B cell (primary cell): Measurements from ENCODE around the gene PSMD8. TPM values are rescaled to one million over a fixed set of nuclear protein-coding genes. Genes with fewer than 3 reads are reported as not detected.

Source experiments
- ATAC-seq: fragments of 200-7000 bp; cut with Tn5 transposase; one replicate; pipeline ENCODE4 v1.10.0; 2021; ENCODE audit warnings: low read depth, mild to moderate bottlenecking, moderate number of reproducible peaks, moderate library complexity
- CTCF ChIA-PET: fragments of 350-600 bp; sonication (Branson Sonifier 250); formaldehyde crosslinking; loops from one replicate; lab custom pipeline; 2021; ENCODE audit warnings: antibody characterized with exemption, inconsistent platforms; lab: Charles Lee
- POLR2A ChIA-PET: fragments of 350-600 bp; sonication (Branson Sonifier 250); formaldehyde crosslinking; loops from one replicate; lab custom pipeline; 2021; ENCODE audit warnings: antibody characterized with exemption; lab: Charles Lee
- DNase-seq: peaks from one replicate; pipeline ENCODE4 v3.0.0; 2013
- H2AFZ ChIP-seq: 2 replicates; pipeline ENCODE4 v1.6.1; 2012; ENCODE audit warnings: mild to moderate bottlenecking, low read depth, low read length; ENCODE audit not compliant: insufficient read depth, poor library complexity, severe bottlenecking
- H3K27ac ChIP-seq, 2 donors: 1 replicate in 1 of 2; 2 replicates in 1 of 2; pipeline ENCODE4 v1.5.1; 2012 to 2013; ENCODE audit warnings: low read length in 2 of 2, mild to moderate bottlenecking in 2 of 2, moderate library complexity in 1 of 2
- H3K27me3 ChIP-seq, 4 experiments: fragments of 200-600 bp in 1 of 4; sonication (generic) in 1 of 4; replicated peaks in 1 of 4; 1 replicate in 2 of 4; 2 replicates in 2 of 4; pipeline versions ENCODE4 v1.6.1 to v1.7.0; 2013 to 2016; ENCODE audit warnings: low read length in 3 of 4, mild to moderate bottlenecking in 2 of 4, mixed read lengths in 1 of 4, moderate library complexity in 1 of 4; ENCODE audit not compliant: insufficient read depth in 4 of 4, control insufficient read depth in 3 of 4; ENCODE audit errors: control extremely low read depth in 1 of 4
- H3K36me3 ChIP-seq, 2 experiments: replicated peaks in 1 of 2; 1 replicate in 1 of 2; 2 replicates in 1 of 2; pipeline versions ENCODE4 v1.6.1 to v1.7.1; 2013; ENCODE audit warnings: low read length in 1 of 2; ENCODE audit not compliant: insufficient read depth in 2 of 2, control insufficient read depth in 1 of 2; ENCODE audit errors: control extremely low read depth in 1 of 2, extremely low read depth in 1 of 2
- H3K4me1 ChIP-seq, 2 donors: fragments of 200-600 bp in 1 of 2; sonication (generic) in 1 of 2; 1 replicate in 1 of 2; 2 replicates in 1 of 2; pipeline versions ENCODE4 v1.5.1 to v1.6.1; 2013 to 2017; ENCODE audit warnings: low read length in 2 of 2; ENCODE audit not compliant: control insufficient read depth in 2 of 2, insufficient read depth in 2 of 2
- H3K4me2 ChIP-seq: replicated peaks from 2 replicates; pipeline ENCODE3; 2012; ENCODE audit warnings: mild to moderate bottlenecking, low read depth, low read length; ENCODE audit not compliant: poor library complexity, severe bottlenecking
- H3K4me3 ChIP-seq, 5 experiments: fragments of 200-600 bp in 1 of 5; sonication (generic) in 1 of 5; 1 replicate in 3 of 5; 2 replicates in 2 of 5; pipeline versions ENCODE4 v1.5.1 to v1.7.0; 2011 to 2016; ENCODE audit warnings: low read length in 4 of 5, mild to moderate bottlenecking in 4 of 5, low read depth in 2 of 5, control low read depth in 1 of 5, moderate library complexity in 1 of 5; ENCODE audit not compliant: insufficient read depth in 1 of 5; ENCODE audit errors: control extremely low read depth in 1 of 5, extremely low read depth in 1 of 5
- H3K79me2 ChIP-seq: fragments of 200-600 bp; sonication (generic); one replicate; pipeline ENCODE4 v1.6.0; 2016; ENCODE audit warnings: low read length; ENCODE audit not compliant: control insufficient read depth, insufficient read depth
- H3K9ac ChIP-seq: fragments of 200-600 bp; sonication (generic); 2 replicates; pipeline ENCODE4 v1.6.1; 2017; ENCODE audit warnings: mild to moderate bottlenecking, low read length, moderate library complexity
- H3K9me3 ChIP-seq, 3 donors: one replicate each; pipeline versions ENCODE4 v1.6.1 to v1.7.1; 2013; ENCODE audit warnings: low read length in 2 of 3; ENCODE audit not compliant: control insufficient read depth in 2 of 3, insufficient read depth in 1 of 3; ENCODE audit errors: control extremely low read depth in 1 of 3
- H4K20me1 ChIP-seq: 2 replicates; pipeline ENCODE4 v1.6.0; 2012; ENCODE audit warnings: mild to moderate bottlenecking, low read length; ENCODE audit not compliant: insufficient read depth, control insufficient read depth, poor library complexity, severe bottlenecking
- H3K27ac Mint-ChIP-seq: one replicate; pipeline ENCODE4 v1.8.0; 2021; ENCODE audit warnings: mixed read lengths
- H3K27me3 Mint-ChIP-seq: one replicate; pipeline ENCODE4 v1.8.0; 2021; ENCODE audit warnings: mixed read lengths
- H3K4me1 Mint-ChIP-seq: one replicate; pipeline ENCODE4 v1.8.0; 2021; ENCODE audit warnings: mixed read lengths
- H3K4me3 Mint-ChIP-seq: one replicate; pipeline ENCODE4 v1.8.0; 2021; ENCODE audit warnings: mixed read lengths
- H3K9me3 Mint-ChIP-seq: one replicate; pipeline ENCODE4 v1.8.0; 2022; ENCODE audit warnings: mixed read lengths; ENCODE audit not compliant: insufficient read depth
- EZH2 ChIP-seq: IDR thresholded peaks from 2 replicates; pipeline ENCODE4 v1.6.1; 2012; ENCODE audit warnings: borderline replicate concordance, low read depth, mild to moderate bottlenecking, moderate library complexity, low read length; ENCODE audit not compliant: insufficient read depth, poor library complexity, severe bottlenecking
- WGBS: methylation state at CpG from one replicate; pipeline ENCODE4 v1.1.5; 2013; ENCODE audit warnings: missing lambda C conversion rate; ENCODE audit not compliant: insufficient coverage; 5-methylcytosine and 5-hydroxymethylcytosine counted together
- intact Hi-C: fragments of 100-400 bp; cut with micrococcal nuclease; formaldehyde crosslinking; loops from one replicate; pipeline ENCODE4 v1.10.0; 2022
- polyA plus RNA-seq: library from polyadenylated mRNA; depleted of rRNA; stranded (reverse); fragments of >200 nt; gene quantifications from 2 replicates; pipeline ENCODE4 v1.2.3, GENCODE V29; 2012
- total RNA-seq, 2 donors: library from RNA; stranded (reverse); fragments of 120-200 nt in 1 of 2; gene quantifications; 1 replicate in 1 of 2; 2 replicates in 1 of 2; pipeline versions ENCODE4 v1.2.3 to v1.2.4, GENCODE V29; 2013 to 2022
- TF ChIP-seq, protein P1 (sequence below): fragments of 200-600 bp; IDR thresholded peaks from one replicate; pipeline ENCODE4 v1.8.0; 2022; ENCODE audit warnings: antibody characterized with exemption, mild to moderate bottlenecking

PSMD8 gene
- total and polyA plus RNA-seq, 2 donors (not counting 1 experiment from before 2014, with no cell fraction given), result 88.1 to 122 TPM

DNA sequence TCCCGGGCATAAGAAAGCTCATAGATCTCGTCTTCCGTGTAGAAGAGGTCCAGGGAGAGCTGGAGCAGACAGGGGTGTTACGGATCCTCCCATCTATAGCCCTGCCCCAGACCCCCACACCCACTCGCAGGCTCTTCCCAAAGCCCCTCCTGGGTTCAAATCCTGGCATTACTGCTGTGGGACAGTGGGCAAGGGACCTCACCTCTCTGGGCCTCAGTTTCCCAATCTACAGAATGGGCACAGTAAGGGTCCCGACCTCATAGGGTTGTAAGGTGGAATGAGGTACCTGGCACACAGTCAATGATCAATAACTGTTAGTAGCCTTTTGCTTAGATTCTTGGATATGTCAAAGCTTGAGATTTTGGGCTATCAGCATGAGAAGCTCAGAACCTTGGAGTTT, 39.0 kb downstream of the PSMD8 start:
- ChIA-PET POLR2A (no interaction called here), CTCF (interaction anchor here (0.6 kb wide), 1 partner anchor 10 kb away, joined by 3 read pairs; the partner anchor contains the start of gene FAM98C)
- peaks cover 0 to 2% (median 0%) of the 10 kb centered on the region in 3 donors for H3K9me3 ChIP-seq
- intact Hi-C loops, result no loop called here
- TF ChIP-seq, protein P1, sequence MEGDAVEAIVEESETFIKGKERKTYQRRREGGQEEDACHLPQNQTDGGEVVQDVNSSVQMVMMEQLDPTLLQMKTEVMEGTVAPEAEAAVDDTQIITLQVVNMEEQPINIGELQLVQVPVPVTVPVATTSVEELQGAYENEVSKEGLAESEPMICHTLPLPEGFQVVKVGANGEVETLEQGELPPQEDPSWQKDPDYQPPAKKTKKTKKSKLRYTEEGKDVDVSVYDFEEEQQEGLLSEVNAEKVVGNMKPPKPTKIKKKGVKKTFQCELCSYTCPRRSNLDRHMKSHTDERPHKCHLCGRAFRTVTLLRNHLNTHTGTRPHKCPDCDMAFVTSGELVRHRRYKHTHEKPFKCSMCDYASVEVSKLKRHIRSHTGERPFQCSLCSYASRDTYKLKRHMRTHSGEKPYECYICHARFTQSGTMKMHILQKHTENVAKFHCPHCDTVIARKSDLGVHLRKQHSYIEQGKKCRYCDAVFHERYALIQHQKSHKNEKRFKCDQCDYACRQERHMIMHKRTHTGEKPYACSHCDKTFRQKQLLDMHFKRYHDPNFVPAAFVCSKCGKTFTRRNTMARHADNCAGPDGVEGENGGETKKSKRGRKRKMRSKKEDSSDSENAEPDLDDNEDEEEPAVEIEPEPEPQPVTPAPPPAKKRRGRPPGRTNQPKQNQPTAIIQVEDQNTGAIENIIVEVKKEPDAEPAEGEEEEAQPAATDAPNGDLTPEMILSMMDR, result no peak
- TF ChIP-seq EZH2, result no peak
- H3K27ac ChIP-seq, result no peak overlapping the region
- no peak overlapping the region for H3K4me3 ChIP-seq
- H3K4me1 ChIP-seq, result peaks cover 13 to 16% of the 10 kb centered on the region in 2 donors
- H3K9me3 Mint-ChIP-seq, result no peaks in the 10 kb centered on the region
- no peak overlapping the region for H3K4me3 Mint-ChIP-seq
- H4K20me1 ChIP-seq, result no peaks in the 10 kb centered on the region
- H3K4me2 ChIP-seq, result no peak overlapping the region
- H3K27ac Mint-ChIP-seq, result no peak overlapping the region
- H3K4me1 Mint-ChIP-seq, result peaks cover 14% of the 10 kb centered on the region
- H3K79me2 ChIP-seq, result no peaks in the 10 kb centered on the region
- no peak overlapping the region for H3K9ac ChIP-seq
- no peak overlapping the region for H2AFZ ChIP-seq
- no peaks in the 10 kb centered on the region for H3K27me3 ChIP-seq
- ATAC-seq (no peak), DNase-seq (no peak)
- peaks cover 0 to 2% of the 10 kb centered on the region in 2 experiments for H3K36me3 ChIP-seq
- WGBS, result 87% methylated on average over 3 of the region's 6 CpGs
- H3K27me3 Mint-ChIP-seq, result no peaks in the 10 kb centered on the region

DNA sequence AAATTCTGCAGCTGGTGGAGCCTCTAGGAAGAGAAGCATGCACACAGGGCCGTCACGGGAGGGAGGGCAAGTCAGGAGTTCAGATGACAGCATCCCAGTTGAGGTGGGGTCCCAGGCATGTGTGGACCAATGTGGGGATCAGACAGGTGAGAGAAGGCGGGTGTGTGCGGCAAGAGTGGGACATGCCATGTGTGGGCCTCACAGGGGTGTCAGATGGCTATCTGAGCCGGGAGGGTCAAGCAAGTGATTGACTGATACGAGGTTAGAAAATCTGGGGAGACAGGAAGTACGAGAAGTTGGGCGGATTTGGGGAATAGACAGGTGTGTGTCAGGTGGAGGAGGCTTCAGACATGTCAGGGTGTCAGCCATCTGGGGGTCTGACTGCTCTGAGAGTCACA, 42.8 kb downstream of the PSMD8 start:
- H3K9ac ChIP-seq, result peak overlapping the region; percentile 66
- H3K27me3 ChIP-seq, result no peaks in the 10 kb centered on the region
- H3K36me3 ChIP-seq, result no peaks in the 10 kb centered on the region
- Mint-ChIP-seq H3K27ac (peak overlapping the region; percentile 81), H3K4me3 (peak overlapping the region; percentile 90), H3K27me3 (no peaks in the 10 kb centered on the region), H3K4me1 (peaks cover 19% of the 10 kb centered on the region), H3K9me3 (no peaks in the 10 kb centered on the region)
- H3K4me1 ChIP-seq, result peaks cover 13 to 24% of the 10 kb centered on the region in 2 donors
- H3K27ac ChIP-seq, result peak overlapping the region in 1 of 2 donors; percentile 34
- no peak for TF ChIP-seq EZH2
- TF ChIP-seq, protein P1, result no peak
- intact Hi-C loops, result no loop called here
- ATAC-seq (no peak), DNase-seq (no peak)
- H3K9me3 ChIP-seq, result peaks cover 0 to 2% (median 0%) of the 10 kb centered on the region in 3 donors
- POLR2A ChIA-PET, result no interaction called here
- H4K20me1 ChIP-seq, result no peaks in the 10 kb centered on the region
- peak overlapping the region in 3 of 5 experiments; percentile 43 to 64 (median 57) for H3K4me3 ChIP-seq
- H2AFZ ChIP-seq, result peak overlapping the region; percentile 61
- H3K79me2 ChIP-seq, result no peaks in the 10 kb centered on the region
- WGBS, result 84% methylated on average over 8 of the region's 8 CpGs
- H3K4me2 ChIP-seq, result peak overlapping the region; percentile 79
- CTCF ChIA-PET, result interaction anchor here (0.8 kb wide), 1 partner anchor 14 kb away, joined by 3 read pairs; the partner anchor contains the start of gene FAM98C
